HEK293 (cell line): Measurements from ENCODE around the gene FSTL4.

Source experiments
- CTCF ChIP-seq: fragments of 450-650 bp; formaldehyde crosslinking; IDR thresholded peaks from 2 replicates; pipeline ENCODE4 v1.5.1; 2016; ENCODE audit warnings: missing biosample characterization, missing genetic modification characterization
- PRDM1 ChIP-seq: fragments of 450-650 bp; formaldehyde crosslinking; IDR thresholded peaks from 2 replicates; pipeline ENCODE4; 2016; ENCODE audit warnings: missing biosample characterization, missing genetic modification characterization
- SP2 ChIP-seq: fragments of 450-650 bp; formaldehyde crosslinking; IDR thresholded peaks from 2 replicates; pipeline ENCODE4 v1.5.1; 2016; ENCODE audit warnings: missing biosample characterization, missing genetic modification characterization
- ZBTB10 ChIP-seq: fragments of 450-650 bp; formaldehyde crosslinking; IDR thresholded peaks from 2 replicates; pipeline ENCODE4 v1.5.1; 2016; ENCODE audit warnings: missing biosample characterization, missing genetic modification characterization
- ZBTB7A ChIP-seq: fragments of 450-650 bp; formaldehyde crosslinking; IDR thresholded peaks from 2 replicates; pipeline ENCODE4 v1.5.1; 2016; ENCODE audit warnings: low read depth, missing biosample characterization, missing genetic modification characterization
- ZNF423 ChIP-seq: fragments of 450-650 bp; formaldehyde crosslinking; IDR thresholded peaks from 2 replicates; pipeline ENCODE4 v1.5.1; 2016; ENCODE audit warnings: missing biosample characterization, missing genetic modification characterization
- ZNF571 ChIP-seq: fragments of 450-650 bp; formaldehyde crosslinking; IDR thresholded peaks from 2 replicates; pipeline ENCODE4 v1.5.0; 2017; ENCODE audit warnings: missing biosample characterization, missing genetic modification characterization
- ZNF768 ChIP-seq: fragments of 450-650 bp; formaldehyde crosslinking; IDR thresholded peaks from 2 replicates; pipeline ENCODE4 v1.5.1; 2018; ENCODE audit warnings: missing biosample characterization, mild to moderate bottlenecking, missing genetic modification characterization
- TF ChIP-seq, protein P1 (sequence below): fragments of 450-650 bp; formaldehyde crosslinking; IDR thresholded peaks from 2 replicates; pipeline ENCODE4 v1.5.1; 2016; ENCODE audit warnings: missing biosample characterization, missing genetic modification characterization
- TF ChIP-seq, protein P2 (sequence below): fragments of 450-650 bp; formaldehyde crosslinking; conservative IDR thresholded peaks from 2 replicates; pipeline ENCODE4 v1.5.1; 2016; ENCODE audit warnings: low read depth, missing biosample characterization, missing genetic modification characterization

- TF ChIP-seq ZNF423 (tag by site-specific recombination): no peak
- TF ChIP-seq ZNF571 (tag by site-specific recombination): no peak
- no peak for TF ChIP-seq ZNF768 (tag by site-specific recombination)
- TF ChIP-seq SP2 (tag by site-specific recombination): no peak
- no peak for TF ChIP-seq ZBTB7A (tag by site-specific recombination)
- TF ChIP-seq, protein P1, sequence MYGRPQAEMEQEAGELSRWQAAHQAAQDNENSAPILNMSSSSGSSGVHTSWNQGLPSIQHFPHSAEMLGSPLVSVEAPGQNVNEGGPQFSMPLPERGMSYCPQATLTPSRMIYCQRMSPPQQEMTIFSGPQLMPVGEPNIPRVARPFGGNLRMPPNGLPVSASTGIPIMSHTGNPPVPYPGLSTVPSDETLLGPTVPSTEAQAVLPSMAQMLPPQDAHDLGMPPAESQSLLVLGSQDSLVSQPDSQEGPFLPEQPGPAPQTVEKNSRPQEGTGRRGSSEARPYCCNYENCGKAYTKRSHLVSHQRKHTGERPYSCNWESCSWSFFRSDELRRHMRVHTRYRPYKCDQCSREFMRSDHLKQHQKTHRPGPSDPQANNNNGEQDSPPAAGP: no peak
- TF ChIP-seq, protein P2, sequence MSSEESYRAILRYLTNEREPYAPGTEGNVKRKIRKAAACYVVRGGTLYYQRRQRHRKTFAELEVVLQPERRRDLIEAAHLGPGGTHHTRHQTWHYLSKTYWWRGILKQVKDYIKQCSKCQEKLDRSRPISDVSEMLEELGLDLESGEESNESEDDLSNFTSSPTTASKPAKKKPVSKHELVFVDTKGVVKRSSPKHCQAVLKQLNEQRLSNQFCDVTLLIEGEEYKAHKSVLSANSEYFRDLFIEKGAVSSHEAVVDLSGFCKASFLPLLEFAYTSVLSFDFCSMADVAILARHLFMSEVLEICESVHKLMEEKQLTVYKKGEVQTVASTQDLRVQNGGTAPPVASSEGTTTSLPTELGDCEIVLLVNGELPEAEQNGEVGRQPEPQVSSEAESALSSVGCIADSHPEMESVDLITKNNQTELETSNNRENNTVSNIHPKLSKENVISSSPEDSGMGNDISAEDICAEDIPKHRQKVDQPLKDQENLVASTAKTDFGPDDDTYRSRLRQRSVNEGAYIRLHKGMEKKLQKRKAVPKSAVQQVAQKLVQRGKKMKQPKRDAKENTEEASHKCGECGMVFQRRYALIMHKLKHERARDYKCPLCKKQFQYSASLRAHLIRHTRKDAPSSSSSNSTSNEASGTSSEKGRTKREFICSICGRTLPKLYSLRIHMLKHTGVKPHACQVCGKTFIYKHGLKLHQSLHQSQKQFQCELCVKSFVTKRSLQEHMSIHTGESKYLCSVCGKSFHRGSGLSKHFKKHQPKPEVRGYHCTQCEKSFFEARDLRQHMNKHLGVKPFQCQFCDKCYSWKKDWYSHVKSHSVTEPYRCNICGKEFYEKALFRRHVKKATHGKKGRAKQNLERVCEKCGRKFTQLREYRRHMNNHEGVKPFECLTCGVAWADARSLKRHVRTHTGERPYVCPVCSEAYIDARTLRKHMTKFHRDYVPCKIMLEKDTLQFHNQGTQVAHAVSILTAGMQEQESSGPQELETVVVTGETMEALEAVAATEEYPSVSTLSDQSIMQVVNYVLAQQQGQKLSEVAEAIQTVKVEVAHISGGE (tag by site-specific recombination): no peak
- no peak for TF ChIP-seq CTCF (tag by site-specific recombination)
- no peak for TF ChIP-seq ZBTB10 (tag by site-specific recombination)
- TF ChIP-seq PRDM1 (tag by site-specific recombination): no peak
Observed at GRCh38 chr5:133319905-133320520, 292.3 kb downstream of the FSTL4 start.
